ENCODE data around the gene SORCS2. TPM values are rescaled to one million over a fixed set of nuclear protein-coding genes. Genes with fewer than 3 reads are reported as not detected.

Gene SORCS2
- total and polyA plus RNA-seq, 2 of the 4 experiments (the other 2 are of a cell fraction), result 0.36 to 0.62 TPM

GRCh38 chr4:7261087-7261486 is 68.7 kb downstream of the SORCS2 start:
- Histone ChIP-seq H3K14ac (replicated peaks; ENCODE audit: low read depth, low read length) (no peak overlapping the region), H4K91ac (ENCODE audit: insufficient read depth, low read depth, low read length) (no peak overlapping the region), H4K8ac (ENCODE audit: low read depth in 2 of 2, low read length in 2 of 2) (no peak overlapping the region), H4K20me1 (ENCODE audit: insufficient read depth, low read length) (no peaks in the 10 kb centered on the region), H3K18ac (ENCODE audit: low read depth, low read length) (no peak overlapping the region), H3K56ac (ENCODE audit: extremely low read depth, insufficient read depth, low read length) (no peak overlapping the region), H3K23ac (ENCODE audit: low read depth, low read length) (no peak overlapping the region), H3K79me1 (ENCODE audit: low read depth in 1 of 2, low read length in 2 of 2) (no peaks in the 10 kb centered on the region), H2BK15ac (ENCODE audit: low read depth, low read length) (no peak overlapping the region), H3K9me1 (ENCODE audit: insufficient read depth, low read length) (no peaks in the 10 kb centered on the region), H3K27ac (ENCODE audit: insufficient read depth, low read length) (no peak overlapping the region), H2AFZ (replicated peaks; ENCODE audit: low read length, poor library complexity) (no peak overlapping the region), H2BK120ac (ENCODE audit: low read depth, low read length) (no peak overlapping the region), H4K5ac (ENCODE audit: low read depth, low read length) (no peak overlapping the region), H2AK9ac (replicated peaks; ENCODE audit: low read depth, low read length, poor library complexity) (no peak overlapping the region), H2BK20ac (ENCODE audit: low read depth, low read length) (no peak overlapping the region), H3K27me3 (ENCODE audit: control insufficient read depth, insufficient read depth, low read length) (peaks cover 49% of the 10 kb centered on the region), H3K36me3 (ENCODE audit: control insufficient read depth, insufficient read depth, low read length) (no peaks in the 10 kb centered on the region), H2BK5ac (ENCODE audit: low read depth, low read length, poor library complexity, severe bottlenecking) (no peak overlapping the region), H3K9ac (ENCODE audit: low read depth, low read length) (no peak overlapping the region), H3K9me3 (ENCODE audit: control insufficient read depth, insufficient read depth, low read length) (0 out of 2 replicates have a peak, but pooled peaks cover 2% of the 10 kb centered on the region), H3K4me3 (ENCODE audit: insufficient read depth, low read depth, low read length) (no peak overlapping the region), H2AK5ac (ENCODE audit: low read depth, low read length) (no peak overlapping the region), H3K4me1 (ENCODE audit: control insufficient read depth, insufficient read depth, low read length) (no peaks in the 10 kb centered on the region; the same call in 1 of the 2 replicates), H3K4me2 (ENCODE audit: low read depth, low read length) (no peak overlapping the region), H3K4ac (ENCODE audit: low read depth, low read length) (no peak overlapping the region)
- DNase-seq (no peak), ATAC-seq (ENCODE audit: low read depth) (no peak)
- in situ Hi-C loops (cut with MboI; ENCODE audit: low sequenced_read_pairs), result no loop called here
- no TSS peak for BruUV-seq (replicated peaks)
- dilution Hi-C loops (cut with HindIII; ENCODE audit: low sequenced_read_pairs, unreplicated experiment), result no loop called here
- CTCF ChIA-PET, result no interaction called here
- no peak for TF ChIP-seq ELK1 (IDR thresholded peaks at IDR 0.05; ENCODE audit: borderline replicate concordance, low read depth, low read length)
- TF ChIP-seq FOS (IDR thresholded peaks at IDR 0.05; ENCODE audit: low read depth, low read length), result no peak
- no peak for TF ChIP-seq NFE2L2 (IDR thresholded peaks at IDR 0.05; ENCODE audit: low read depth, low read length)
- TF ChIP-seq BHLHE40 (IDR thresholded peaks at IDR 0.05; ENCODE audit: low read depth, low read length), result no peak
- TF ChIP-seq CHD1 (IDR thresholded peaks at IDR 0.05; ENCODE audit: low read depth, low read length), result no peak
- no peak for TF ChIP-seq RAD21 (IDR thresholded peaks at IDR 0.05; ENCODE audit: low read length)
- no peak for TF ChIP-seq RCOR1 (IDR thresholded peaks at IDR 0.05; ENCODE audit: insufficient replicate concordance, low read length)
- TF ChIP-seq MAFK (IDR thresholded peaks at IDR 0.05; ENCODE audit: low read depth, low read length), result no peak
- no peak for TF ChIP-seq MAZ (IDR thresholded peaks at IDR 0.05; ENCODE audit: borderline replicate concordance, low read depth, low read length)
- no peak for TF ChIP-seq MXI1 (IDR thresholded peaks at IDR 0.05; ENCODE audit: borderline replicate concordance, low read depth, low read length)
- no peak for TF ChIP-seq USF2 (IDR thresholded peaks at IDR 0.05; ENCODE audit: low read depth, low read length)
- no peak for TF ChIP-seq SMC3 (IDR thresholded peaks at IDR 0.05; ENCODE audit: low read depth, low read length)
- no peak for TF ChIP-seq CTCF (conservative IDR thresholded peaks at IDR 0.05; ENCODE audit: low read depth, low read length)
- no peak for TF ChIP-seq CEBPB (IDR thresholded peaks at IDR 0.05; ENCODE audit: low read depth, low read length)
- TF ChIP-seq POLR2A (IDR thresholded peaks at IDR 0.05; ENCODE audit: low read depth, low read length), result no peak
- no peak for TF ChIP-seq RFX5 (IDR thresholded peaks at IDR 0.05; ENCODE audit: low read depth, low read length)
- POLR2A ChIA-PET (ENCODE audit: unreplicated experiment), result no interaction called here
- intact Hi-C loops (cut with micrococcal nuclease), result no loop called here
- 13% methylated on average over 3 of the region's 8 CpGs; no CpG with 5 or more reads in 1 of the 2 experiments for WGBS, 2 experiments (ENCODE audit: extremely low coverage in 2 of 2, insufficient read length in 1 of 2)
